Measurements from ENCODE around the gene CD99. TPM values are rescaled to one million over a fixed set of nuclear protein-coding genes. Genes with fewer than 3 reads are reported as not detected.

CD99 gene, protein sequence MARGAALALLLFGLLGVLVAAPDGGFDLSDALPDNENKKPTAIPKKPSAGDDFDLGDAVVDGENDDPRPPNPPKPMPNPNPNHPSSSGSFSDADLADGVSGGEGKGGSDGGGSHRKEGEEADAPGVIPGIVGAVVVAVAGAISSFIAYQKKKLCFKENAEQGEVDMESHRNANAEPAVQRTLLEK
- 331 and 455 TPM in 2 replicates for total RNA-seq

DNA sequence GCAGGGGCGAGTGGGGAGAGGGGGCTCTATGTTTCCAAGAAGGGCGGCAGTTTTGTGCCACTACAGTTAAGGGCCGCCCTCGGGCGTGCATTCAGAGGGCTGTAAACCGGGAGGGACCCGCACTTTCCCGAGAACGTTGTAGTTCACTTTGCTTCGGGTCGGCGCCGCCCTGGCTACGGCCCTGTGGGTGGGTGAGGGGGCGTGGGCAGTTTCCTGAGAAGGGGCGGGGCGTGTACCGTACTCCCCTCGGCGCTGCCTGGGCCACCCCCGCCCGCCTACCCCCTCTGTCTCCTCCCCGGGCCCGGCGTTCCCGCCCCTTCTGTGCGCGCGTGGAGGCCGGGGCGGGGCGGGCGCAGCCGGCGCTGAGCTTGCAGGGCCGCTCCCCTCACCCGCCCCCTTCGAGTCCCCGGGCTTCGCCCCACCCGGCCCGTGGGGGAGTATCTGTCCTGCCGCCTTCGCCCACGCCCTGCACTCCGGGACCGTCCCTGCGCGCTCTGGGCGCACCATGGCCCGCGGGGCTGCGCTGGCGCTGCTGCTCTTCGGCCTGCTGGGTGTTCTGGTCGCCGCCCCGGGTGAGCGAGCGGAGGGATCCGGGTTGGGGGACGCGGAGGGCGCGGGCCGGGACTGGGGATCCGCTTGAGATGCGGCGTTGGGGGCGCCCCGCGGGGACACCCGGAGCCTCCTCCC, at the start of gene CD99:
Gene CD99 (plus strand): TSS at position 440 of the 687 bp plus-strand sequence. CDS start 66 bp downstream, at position 506.
- Histone ChIP-seq H4K20me1 (ENCODE audit: insufficient read depth, low read length) (peaks cover 20% of the 10 kb centered on the region), H3K4me1 (ENCODE audit: insufficient read depth, low read length) (peaks cover 24% of the 10 kb centered on the region), H3K79me2 (ENCODE audit: insufficient read depth, low read length) (peaks cover 36% of the 10 kb centered on the region), H3K27me3 (ENCODE audit: insufficient read depth, low read length) (no peaks in the 10 kb centered on the region), H2AFZ (ENCODE audit: low read length) (peak within 1 kb of the TSS; percentile 73), H3K27ac (ENCODE audit: low read depth, low read length) (peak within 1 kb of the TSS; percentile 81), H3K9me3 (ENCODE audit: low read depth, low read length) (no peaks in the 10 kb centered on the region), H3K4me3 (ENCODE audit: insufficient read depth, low read length) (peak within 1 kb of the TSS; percentile 90), H3K36me3 (ENCODE audit: insufficient read depth, low read length) (peaks cover 3% of the 10 kb centered on the region), H3K4me2 (ENCODE audit: insufficient read depth, low read length) (peak within 1 kb of the TSS; percentile 92)
- TF ChIP-seq, protein P1, sequence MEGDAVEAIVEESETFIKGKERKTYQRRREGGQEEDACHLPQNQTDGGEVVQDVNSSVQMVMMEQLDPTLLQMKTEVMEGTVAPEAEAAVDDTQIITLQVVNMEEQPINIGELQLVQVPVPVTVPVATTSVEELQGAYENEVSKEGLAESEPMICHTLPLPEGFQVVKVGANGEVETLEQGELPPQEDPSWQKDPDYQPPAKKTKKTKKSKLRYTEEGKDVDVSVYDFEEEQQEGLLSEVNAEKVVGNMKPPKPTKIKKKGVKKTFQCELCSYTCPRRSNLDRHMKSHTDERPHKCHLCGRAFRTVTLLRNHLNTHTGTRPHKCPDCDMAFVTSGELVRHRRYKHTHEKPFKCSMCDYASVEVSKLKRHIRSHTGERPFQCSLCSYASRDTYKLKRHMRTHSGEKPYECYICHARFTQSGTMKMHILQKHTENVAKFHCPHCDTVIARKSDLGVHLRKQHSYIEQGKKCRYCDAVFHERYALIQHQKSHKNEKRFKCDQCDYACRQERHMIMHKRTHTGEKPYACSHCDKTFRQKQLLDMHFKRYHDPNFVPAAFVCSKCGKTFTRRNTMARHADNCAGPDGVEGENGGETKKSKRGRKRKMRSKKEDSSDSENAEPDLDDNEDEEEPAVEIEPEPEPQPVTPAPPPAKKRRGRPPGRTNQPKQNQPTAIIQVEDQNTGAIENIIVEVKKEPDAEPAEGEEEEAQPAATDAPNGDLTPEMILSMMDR (IDR thresholded peaks at IDR 0.05; ENCODE audit: extremely low read depth, low read depth, low read length), result no peak
- peak; percentile 97 for DNase-seq (ENCODE audit: insufficient read length, low spot score, missing footprints)

DNA sequence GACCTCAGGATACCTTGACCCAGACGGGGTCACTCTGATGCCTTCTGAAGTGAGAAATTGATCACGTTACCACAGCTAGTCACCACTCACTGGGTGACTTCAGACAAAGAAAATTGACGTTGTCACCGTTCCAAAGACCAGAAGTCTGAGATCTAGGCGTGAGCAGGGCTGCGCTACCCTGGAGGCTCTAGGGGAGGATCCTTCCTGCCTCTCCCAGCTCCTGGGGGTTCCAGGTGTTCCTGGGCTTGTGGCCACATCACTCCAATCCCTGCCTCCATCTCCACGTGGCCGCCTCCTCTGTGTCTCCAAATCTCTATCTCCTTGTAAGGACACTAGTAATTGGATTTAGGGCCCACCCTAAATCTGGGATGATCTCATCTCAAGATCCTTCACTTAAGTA, 48.9 kb upstream of the CD99 start:
- no peaks in the 10 kb centered on the region for H3K4me1 ChIP-seq (ENCODE audit: insufficient read depth, low read length)
- no peak overlapping the region for H3K27ac ChIP-seq (ENCODE audit: low read depth, low read length)
- H3K4me2 ChIP-seq (ENCODE audit: insufficient read depth, low read length), result no peak overlapping the region
- TF ChIP-seq, protein P1 (IDR thresholded peaks at IDR 0.05; ENCODE audit: extremely low read depth, low read depth, low read length), result no peak
- no peak for DNase-seq (ENCODE audit: insufficient read length, low spot score, missing footprints)
- no peaks in the 10 kb centered on the region for H4K20me1 ChIP-seq (ENCODE audit: insufficient read depth, low read length)
- H3K36me3 ChIP-seq (ENCODE audit: insufficient read depth, low read length), result no peaks in the 10 kb centered on the region
- H3K4me3 ChIP-seq (ENCODE audit: insufficient read depth, low read length), result no peak overlapping the region
- no peaks in the 10 kb centered on the region for H3K27me3 ChIP-seq (ENCODE audit: insufficient read depth, low read length)
- no peaks in the 10 kb centered on the region for H3K79me2 ChIP-seq (ENCODE audit: insufficient read depth, low read length)
- H2AFZ ChIP-seq (ENCODE audit: low read length), result no peak overlapping the region
- no peaks in the 10 kb centered on the region for H3K9me3 ChIP-seq (ENCODE audit: low read depth, low read length)

DNA sequence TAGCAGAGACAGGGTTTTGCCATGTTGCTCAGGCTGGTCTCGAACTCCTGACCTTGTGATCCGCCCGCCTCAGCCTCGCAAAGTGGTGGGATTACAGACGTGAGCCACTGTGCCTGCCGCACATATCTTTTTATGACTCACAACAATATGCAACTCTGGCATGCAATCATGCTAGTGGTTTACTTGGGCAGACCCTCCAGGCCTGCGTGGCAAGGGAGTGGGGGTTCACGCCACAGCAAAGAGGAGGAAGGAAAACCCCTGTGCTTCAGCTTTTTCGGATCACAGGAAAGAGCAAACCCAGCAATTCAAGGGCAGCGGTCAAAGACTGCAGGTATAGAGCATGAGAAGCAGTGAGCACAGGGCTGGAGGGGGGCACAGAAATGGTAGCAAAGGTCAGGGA, 48.3 kb upstream of the CD99 start:
- Histone ChIP-seq H3K79me2 (ENCODE audit: insufficient read depth, low read length) (no peaks in the 10 kb centered on the region), H3K4me1 (ENCODE audit: insufficient read depth, low read length) (no peaks in the 10 kb centered on the region), H2AFZ (ENCODE audit: low read length) (no peak overlapping the region), H3K4me3 (ENCODE audit: insufficient read depth, low read length) (no peak overlapping the region), H3K9me3 (ENCODE audit: low read depth, low read length) (no peaks in the 10 kb centered on the region), H3K4me2 (ENCODE audit: insufficient read depth, low read length) (no peak overlapping the region), H3K36me3 (ENCODE audit: insufficient read depth, low read length) (no peaks in the 10 kb centered on the region), H4K20me1 (ENCODE audit: insufficient read depth, low read length) (no peaks in the 10 kb centered on the region), H3K27ac (ENCODE audit: low read depth, low read length) (no peak overlapping the region), H3K27me3 (ENCODE audit: insufficient read depth, low read length) (no peaks in the 10 kb centered on the region)
- TF ChIP-seq, protein P1 (IDR thresholded peaks at IDR 0.05; ENCODE audit: extremely low read depth, low read depth, low read length), result no peak
- DNase-seq (ENCODE audit: insufficient read length, low spot score, missing footprints), result no peak

DNA sequence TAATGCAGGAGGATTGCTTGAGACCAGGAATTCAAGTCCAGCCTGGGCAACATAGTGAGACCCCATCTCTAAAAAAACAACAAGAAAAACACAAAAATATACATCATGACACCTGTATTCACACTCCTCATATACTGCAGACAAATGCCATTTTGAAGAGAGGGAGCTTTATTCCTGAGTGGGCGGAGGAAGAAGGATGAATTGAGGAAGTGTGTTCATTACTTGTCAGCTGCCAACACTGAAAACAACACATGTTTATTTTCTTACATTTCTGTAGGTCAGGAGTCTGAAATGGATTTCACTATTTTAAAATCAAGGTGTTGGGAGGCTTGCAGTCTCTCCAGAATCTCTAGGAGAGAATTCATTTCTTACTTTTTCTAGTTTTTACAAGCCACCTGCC, 47.2 kb upstream of the CD99 start:
- no peak overlapping the region for H3K4me3 ChIP-seq (ENCODE audit: insufficient read depth, low read length)
- no peak for DNase-seq (ENCODE audit: insufficient read length, low spot score, missing footprints)
- H3K4me2 ChIP-seq (ENCODE audit: insufficient read depth, low read length), result no peak overlapping the region
- no peaks in the 10 kb centered on the region for H3K36me3 ChIP-seq (ENCODE audit: insufficient read depth, low read length)
- H3K27me3 ChIP-seq (ENCODE audit: insufficient read depth, low read length), result no peaks in the 10 kb centered on the region
- TF ChIP-seq, protein P1 (IDR thresholded peaks at IDR 0.05; ENCODE audit: extremely low read depth, low read depth, low read length), result no peak
- H3K27ac ChIP-seq (ENCODE audit: low read depth, low read length), result no peak overlapping the region
- H3K9me3 ChIP-seq (ENCODE audit: low read depth, low read length), result no peaks in the 10 kb centered on the region
- no peaks in the 10 kb centered on the region for H3K4me1 ChIP-seq (ENCODE audit: insufficient read depth, low read length)
- no peaks in the 10 kb centered on the region for H3K79me2 ChIP-seq (ENCODE audit: insufficient read depth, low read length)
- no peak overlapping the region for H2AFZ ChIP-seq (ENCODE audit: low read length)
- H4K20me1 ChIP-seq (ENCODE audit: insufficient read depth, low read length), result no peaks in the 10 kb centered on the region

All from osteoblast (primary cell).